PFSK-1 (cell line): ENCODE data around the gene PCNT.

Experiments used
- FOXP2 ChIP-seq: optimal IDR thresholded peaks from 2 replicates; pipeline ENCODE3; 2011; ENCODE audit warnings: borderline replicate concordance, control low read depth, inconsistent platforms; ENCODE audit not compliant: insufficient read depth; ENCODE audit errors: extremely low read length, extremely low read depth
- POLR2AphosphoS5 ChIP-seq: IDR thresholded peaks from 2 replicates; pipeline ENCODE4 v1.6.1; 2012; ENCODE audit warnings: low read depth, mild to moderate bottlenecking, control low read depth, low read length, moderate library complexity
- SIN3A ChIP-seq: IDR thresholded peaks from 2 replicates; pipeline ENCODE4 v1.6.1; 2012; ENCODE audit warnings: mild to moderate bottlenecking, low read length, moderate library complexity, borderline replicate concordance; ENCODE audit not compliant: insufficient read depth
- TAF1 ChIP-seq: IDR thresholded peaks from 2 replicates; pipeline ENCODE4 v1.6.1; 2012; ENCODE audit warnings: low read length, control low read depth, borderline replicate concordance; ENCODE audit not compliant: insufficient read depth
- TF ChIP-seq, protein P1 (sequence below), 2 experiments: IDR thresholded peaks; 2 replicates each; pipeline versions ENCODE4 v1.6.1 to v1.8.0; 2011 to 2012; ENCODE audit warnings: low read depth in 2 of 2, low read length in 2 of 2, control low read depth in 1 of 2, inconsistent platforms in 1 of 2, mild to moderate bottlenecking in 1 of 2, moderate library complexity in 1 of 2; ENCODE audit not compliant: insufficient read depth in 1 of 2

The PCNT gene

DNA sequence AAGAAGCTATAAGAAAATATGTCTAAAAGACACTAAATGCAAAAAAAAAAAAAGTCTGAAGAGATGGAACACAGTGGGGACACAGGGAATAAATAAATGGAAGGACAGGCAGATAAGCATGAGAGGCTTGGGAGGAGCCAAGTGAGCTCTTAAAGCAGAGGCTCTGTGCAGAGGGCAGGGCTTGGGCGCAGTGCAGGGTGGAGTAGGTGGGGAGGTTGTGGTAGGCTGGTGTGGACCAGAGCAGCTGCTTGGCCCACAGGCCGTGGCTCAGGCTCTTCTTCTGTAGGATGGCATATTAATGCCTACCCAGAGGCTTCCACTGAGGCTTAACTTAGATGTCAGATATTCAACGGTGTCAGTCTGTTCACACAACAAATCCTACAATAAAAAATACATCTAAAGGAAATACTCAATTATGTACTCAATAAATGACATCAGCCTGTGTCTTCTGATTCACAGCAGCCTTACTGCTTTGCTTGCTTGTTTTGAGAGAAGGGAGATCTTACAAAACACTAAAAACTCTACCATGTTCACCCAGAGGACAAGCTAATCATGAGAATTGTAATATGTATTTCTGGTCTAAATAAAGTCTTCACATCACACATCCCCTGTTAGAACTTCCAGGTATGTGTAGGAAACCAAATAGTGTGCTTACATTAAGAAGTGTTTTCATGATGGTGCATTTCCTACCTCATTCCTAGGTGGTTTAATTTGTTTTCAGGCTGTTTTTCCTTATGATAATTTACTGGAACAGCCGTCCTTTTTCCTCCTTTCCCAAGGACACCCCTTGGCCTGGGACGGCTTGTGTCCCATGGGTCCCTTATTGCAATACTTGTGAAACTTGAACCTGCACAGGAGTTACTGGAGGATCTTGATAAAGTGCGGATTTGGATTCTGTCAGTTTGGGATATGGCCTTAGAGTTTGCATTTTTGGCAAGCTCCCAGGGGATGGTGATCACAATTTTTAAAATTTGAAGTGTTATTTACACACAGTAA lies 159.6 kb downstream of the PCNT start:
- TF ChIP-seq, protein P1, sequence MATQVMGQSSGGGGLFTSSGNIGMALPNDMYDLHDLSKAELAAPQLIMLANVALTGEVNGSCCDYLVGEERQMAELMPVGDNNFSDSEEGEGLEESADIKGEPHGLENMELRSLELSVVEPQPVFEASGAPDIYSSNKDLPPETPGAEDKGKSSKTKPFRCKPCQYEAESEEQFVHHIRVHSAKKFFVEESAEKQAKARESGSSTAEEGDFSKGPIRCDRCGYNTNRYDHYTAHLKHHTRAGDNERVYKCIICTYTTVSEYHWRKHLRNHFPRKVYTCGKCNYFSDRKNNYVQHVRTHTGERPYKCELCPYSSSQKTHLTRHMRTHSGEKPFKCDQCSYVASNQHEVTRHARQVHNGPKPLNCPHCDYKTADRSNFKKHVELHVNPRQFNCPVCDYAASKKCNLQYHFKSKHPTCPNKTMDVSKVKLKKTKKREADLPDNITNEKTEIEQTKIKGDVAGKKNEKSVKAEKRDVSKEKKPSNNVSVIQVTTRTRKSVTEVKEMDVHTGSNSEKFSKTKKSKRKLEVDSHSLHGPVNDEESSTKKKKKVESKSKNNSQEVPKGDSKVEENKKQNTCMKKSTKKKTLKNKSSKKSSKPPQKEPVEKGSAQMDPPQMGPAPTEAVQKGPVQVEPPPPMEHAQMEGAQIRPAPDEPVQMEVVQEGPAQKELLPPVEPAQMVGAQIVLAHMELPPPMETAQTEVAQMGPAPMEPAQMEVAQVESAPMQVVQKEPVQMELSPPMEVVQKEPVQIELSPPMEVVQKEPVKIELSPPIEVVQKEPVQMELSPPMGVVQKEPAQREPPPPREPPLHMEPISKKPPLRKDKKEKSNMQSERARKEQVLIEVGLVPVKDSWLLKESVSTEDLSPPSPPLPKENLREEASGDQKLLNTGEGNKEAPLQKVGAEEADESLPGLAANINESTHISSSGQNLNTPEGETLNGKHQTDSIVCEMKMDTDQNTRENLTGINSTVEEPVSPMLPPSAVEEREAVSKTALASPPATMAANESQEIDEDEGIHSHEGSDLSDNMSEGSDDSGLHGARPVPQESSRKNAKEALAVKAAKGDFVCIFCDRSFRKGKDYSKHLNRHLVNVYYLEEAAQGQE (IDR thresholded peaks at IDR 0.05; ENCODE audit: insufficient read depth in 1 of 2, low read depth in 2 of 2, low read length in 2 of 2), result no peak
- TF ChIP-seq SIN3A (no peak), FOXP2 (no peak), TAF1 (no peak), POLR2AphosphoS5 (no peak)

DNA sequence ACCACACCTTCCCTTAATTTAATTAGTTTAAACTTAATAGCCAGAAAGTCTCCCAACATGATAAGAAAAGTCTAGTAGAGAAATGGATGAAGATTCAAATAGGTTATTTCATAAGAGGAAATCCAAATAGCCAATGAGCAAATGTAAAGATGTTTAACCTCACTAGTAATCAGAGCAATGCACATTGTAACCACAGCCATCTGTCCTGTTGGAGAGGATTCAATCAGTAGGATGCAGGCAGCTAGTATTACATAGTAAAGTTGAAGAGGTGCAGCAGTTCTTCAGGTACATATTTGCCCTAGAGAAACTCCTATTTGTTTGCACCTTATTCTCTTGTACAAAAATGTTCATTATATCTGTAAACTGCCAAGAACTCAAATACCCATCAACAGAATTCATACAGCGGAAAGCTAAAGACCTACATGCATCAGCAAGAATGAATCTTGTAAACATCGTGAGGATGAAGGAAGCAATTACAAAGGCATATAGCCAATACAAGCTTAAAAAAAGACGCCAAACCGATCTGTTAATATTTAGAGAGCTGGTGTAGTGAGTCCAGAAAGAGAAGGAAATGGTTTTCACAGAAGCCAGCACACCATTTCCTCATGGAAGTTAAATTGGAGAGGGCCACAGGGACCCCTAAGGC lies 162.6 kb downstream of the PCNT start:
- TF ChIP-seq FOXP2 (no peak), SIN3A (no peak)
- TF ChIP-seq, protein P1 (IDR thresholded peaks at IDR 0.05; ENCODE audit: insufficient read depth in 1 of 2, low read depth in 2 of 2, low read length in 2 of 2), result no peak

DNA sequence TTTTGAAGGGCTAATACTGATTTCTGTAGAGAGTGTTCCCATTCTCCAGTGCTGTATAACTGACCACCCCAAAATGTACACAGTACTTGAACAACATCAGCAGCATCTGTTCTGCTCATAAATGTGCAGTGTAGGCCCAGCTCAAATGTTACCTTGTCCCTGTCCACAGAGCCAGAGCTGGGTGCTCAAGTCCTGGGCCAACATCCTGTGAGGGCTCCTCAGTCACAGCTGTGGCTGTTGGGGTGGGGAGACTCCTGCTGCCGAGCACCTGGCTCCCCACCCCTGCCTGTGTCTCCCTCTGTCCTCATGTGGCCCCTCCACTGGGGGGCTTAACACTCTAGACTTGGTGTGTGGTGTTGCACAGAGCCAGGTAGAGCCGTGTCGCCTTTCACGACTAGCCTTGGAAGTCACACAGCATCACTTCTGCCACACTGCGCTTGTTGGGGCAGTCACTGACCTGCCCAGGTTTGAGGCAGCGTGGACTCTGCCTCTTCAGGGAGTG lies 165.3 kb downstream of the PCNT start:
- no peak for TF ChIP-seq SIN3A
- TF ChIP-seq POLR2AphosphoS5, result no peak
- TF ChIP-seq TAF1, result no peak
- TF ChIP-seq, protein P1 (IDR thresholded peaks at IDR 0.05; ENCODE audit: insufficient read depth in 1 of 2, low read depth in 2 of 2, low read length in 2 of 2), result no peak
- TF ChIP-seq FOXP2, result no peak

DNA sequence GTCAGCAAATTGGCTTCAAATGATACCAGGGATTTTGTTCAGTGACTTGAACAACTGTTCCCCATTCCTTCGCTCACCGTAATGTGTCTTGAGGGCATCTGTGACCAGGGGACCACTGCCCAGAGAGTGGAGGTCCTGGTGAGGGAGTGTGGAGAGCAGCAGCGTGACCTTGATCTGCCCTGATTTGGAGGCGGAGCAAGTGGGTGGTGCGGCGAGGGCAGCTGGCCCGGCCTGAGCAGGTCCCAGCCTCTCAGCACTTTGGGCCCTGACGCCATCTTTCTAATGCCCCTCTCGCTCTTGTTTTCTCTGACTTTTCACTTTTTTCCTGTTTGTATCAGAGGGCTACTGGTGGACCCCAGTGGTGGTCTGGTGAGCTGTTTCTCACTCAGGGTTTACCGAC lies 165.8 kb downstream of the PCNT start:
- TF ChIP-seq FOXP2, result no peak
- TF ChIP-seq POLR2AphosphoS5, result no peak
- TF ChIP-seq, protein P1 (IDR thresholded peaks at IDR 0.05; ENCODE audit: insufficient read depth in 1 of 2, low read depth in 2 of 2, low read length in 2 of 2), result no peak
- no peak for TF ChIP-seq TAF1
- no peak for TF ChIP-seq SIN3A
